GM12874 (cell line): ENCODE results near the gene ANXA2.

Experiments
- CTCF ChIP-seq: IDR thresholded peaks from 2 replicates; pipeline ENCODE4 v1.5.1; 2011; ENCODE audit warnings: low read depth, mild to moderate bottlenecking, control low read depth, low read length, moderate library complexity; ENCODE audit not compliant: insufficient read depth

The ANXA2 gene

GRCh38 chr15:60343221-60343970 lies 54.4 kb downstream of the ANXA2 start:
- no peak for TF ChIP-seq CTCF

- no peak for TF ChIP-seq CTCF
Observed at GRCh38 chr15:60340207-60340921, 57.4 kb downstream of the ANXA2 start.

GRCh38 chr15:60339236-60339635 lies 58.5 kb downstream of the ANXA2 start:
- TF ChIP-seq CTCF: no peak

- TF ChIP-seq CTCF: no peak
Observed at GRCh38 chr15:60338810-60339209, 59.0 kb downstream of the ANXA2 start.

- no peak for TF ChIP-seq CTCF
Observed at GRCh38 chr15:60337076-60337475, 60.7 kb downstream of the ANXA2 start.

- TF ChIP-seq CTCF: peak; percentile 53; the same call in 1 of the 2 replicates
Observed at GRCh38 chr15:60328852-60329443, 68.8 kb downstream of the ANXA2 start.
